SK-N-SH (cell line): Measurements from ENCODE around the gene UPF3A. TPM values are rescaled to one million over a fixed set of nuclear protein-coding genes. Genes with fewer than 3 reads are reported as not detected.
A peak's percentile ranks its signal among the peaks of the same experiment; 100 is the strongest.

Experiments
- CTCF ChIA-PET: fragments of 300-600, 350-600 bp; formaldehyde crosslinking; extraction: SDS; loops from one replicate; lab custom pipeline; 2021; lab: Yijun Ruan, JAX
- POLR2A ChIA-PET: fragments of 350-600 bp; sonication (Branson Sonifier 250); formaldehyde crosslinking; extraction: SDS; loops from one replicate; lab custom pipeline; 2020; ENCODE audit warnings: antibody characterized with exemption, inconsistent platforms; lab: Yijun Ruan, JAX
- DNase-seq: peaks from one replicate; pipeline ENCODE4 v3.0.0; 2012
- H2AFZ ChIP-seq: fragments of 200-600 bp; sonication (generic); 2 replicates; pipeline ENCODE4 v1.8.1; 2016; ENCODE audit warnings: antibody characterized with exemption, mild to moderate bottlenecking, low read depth
- H3F3A ChIP-seq: fragments of 200-600 bp; sonication (generic); replicated peaks from 2 replicates; pipeline ENCODE3; 2016; ENCODE audit warnings: antibody characterized with exemption, mild to moderate bottlenecking; ENCODE audit not compliant: insufficient read depth
- H3K27ac ChIP-seq, 2 experiments: fragments of 200-500 bp in 1 of 2; fragments of 200-600 bp in 1 of 2; sonication (Bioruptor generic) in 1 of 2; sonication (generic), shearing (Covaris generic) in 1 of 2; 2 replicates each; pipeline versions ENCODE4 v1.5.1 to v1.6.1; 2014 to 2016; ENCODE audit warnings: low read depth in 2 of 2, inconsistent platforms in 1 of 2, low read length in 1 of 2, mild to moderate bottlenecking in 1 of 2, mixed read lengths in 1 of 2
- H3K27me3 ChIP-seq: fragments of 200-600 bp; sonication (generic), shearing (Covaris generic); 2 replicates; pipeline ENCODE4 v1.6.1; 2016; ENCODE audit warnings: mixed run types; ENCODE audit not compliant: insufficient read depth
- H3K36me3 ChIP-seq, 2 experiments: fragments of 200-500 bp in 1 of 2; fragments of 200-600 bp in 1 of 2; sonication (Bioruptor generic) in 1 of 2; sonication (generic) in 1 of 2; replicated peaks in 1 of 2; 2 replicates each; pipeline versions ENCODE3 to v1.5.1; 2014 to 2016; ENCODE audit warnings: low read length in 1 of 2, mild to moderate bottlenecking in 1 of 2; ENCODE audit not compliant: insufficient read depth in 2 of 2, control insufficient read depth in 1 of 2
- H3K4me1 ChIP-seq, 2 experiments: fragments of 200-500 bp in 1 of 2; fragments of 200-600 bp in 1 of 2; sonication (Bioruptor generic) in 1 of 2; sonication (generic), shearing (Covaris generic) in 1 of 2; 2 replicates each; pipeline versions ENCODE4 v1.5.1 to v1.6.1; 2014 to 2016; ENCODE audit warnings: low read depth in 1 of 2, low read length in 1 of 2, mixed run types in 1 of 2; ENCODE audit not compliant: insufficient read depth in 2 of 2, control insufficient read depth in 1 of 2
- H3K4me2 ChIP-seq: fragments of 200-600 bp; sonication (generic), shearing (Covaris generic); 2 replicates; pipeline ENCODE4 v1.6.1; 2017; ENCODE audit warnings: mixed run types
- H3K4me3 ChIP-seq, 2 experiments: fragments of 200-500 bp in 1 of 2; fragments of 200-600 bp in 1 of 2; sonication (Bioruptor generic) in 1 of 2; sonication (generic), shearing (Covaris generic) in 1 of 2; 2 replicates each; pipeline versions ENCODE4 v1.5.1 to v1.8.1; 2014 to 2016; ENCODE audit warnings: low read depth in 2 of 2, inconsistent platforms in 1 of 2, low read length in 1 of 2, mild to moderate bottlenecking in 1 of 2, mixed read lengths in 1 of 2, moderate library complexity in 1 of 2
- H3K79me2 ChIP-seq: fragments of 200-600 bp; sonication (generic); 2 replicates; pipeline ENCODE4 v1.8.1; 2017; ENCODE audit warnings: mild to moderate bottlenecking; ENCODE audit not compliant: insufficient read depth
- H3K9ac ChIP-seq: fragments of 200-600 bp; sonication (generic); 2 replicates; pipeline ENCODE4 v1.6.1; 2017; ENCODE audit warnings: mixed run types
- H3K9me2 ChIP-seq: fragments of 200-600 bp; sonication (generic); 2 replicates; pipeline ENCODE4 v1.6.1; 2017; ENCODE audit warnings: mixed run types
- H3K9me3 ChIP-seq: fragments of 200-600 bp; sonication (generic); 2 replicates; pipeline ENCODE4 v1.6.1; 2017; ENCODE audit warnings: mixed run types, mild to moderate bottlenecking, moderate library complexity
- H4K20me1 ChIP-seq: fragments of 200-600 bp; sonication (generic); 2 replicates; pipeline ENCODE4 v1.6.1; 2017; ENCODE audit warnings: mild to moderate bottlenecking, mixed run types; ENCODE audit not compliant: insufficient read depth
- CTCF ChIP-seq: fragments of 200-600 bp; sonication (generic); IDR thresholded peaks from 2 replicates; pipeline ENCODE4 v1.6.1; 2017; ENCODE audit warnings: antibody characterized with exemption, mild to moderate bottlenecking, moderate library complexity
- EP300 ChIP-seq, 2 experiments: IDR thresholded peaks; 2 replicates each; pipeline versions ENCODE4 v1.4.0 to v1.6.1; 2012; ENCODE audit warnings: borderline replicate concordance in 1 of 2, low read depth in 1 of 2, low read length in 1 of 2
- FOSL2 ChIP-seq: IDR thresholded peaks from 2 replicates; pipeline ENCODE4 v1.4.0; 2012; ENCODE audit warnings: low read depth, mild to moderate bottlenecking, moderate library complexity, borderline replicate concordance
- FOXM1 ChIP-seq: IDR thresholded peaks from 2 replicates; pipeline ENCODE4 v1.4.0; 2012; ENCODE audit warnings: low read depth, mild to moderate bottlenecking
- GABPA ChIP-seq: IDR thresholded peaks from 2 replicates; pipeline ENCODE4 v1.4.0; 2012; ENCODE audit warnings: low read depth, mild to moderate bottlenecking
- JUND ChIP-seq: IDR thresholded peaks from 2 replicates; pipeline ENCODE4 v1.4.0; 2012
- MAX ChIP-seq: IDR thresholded peaks from 2 replicates; pipeline ENCODE4 v1.4.0; 2012; ENCODE audit warnings: low read depth
- MXI1 ChIP-seq: IDR thresholded peaks from 2 replicates; pipeline ENCODE4 v1.6.1; 2012; ENCODE audit warnings: mild to moderate bottlenecking, low read depth, low read length, improper control_type of control experiment
- NRF1 ChIP-seq: IDR thresholded peaks from 2 replicates; pipeline ENCODE4 v1.6.1; 2012; ENCODE audit warnings: low read depth, mild to moderate bottlenecking, low read length
- POLR2AphosphoS5 ChIP-seq: IDR thresholded peaks from 2 replicates; pipeline ENCODE4 v1.6.1; 2012; ENCODE audit warnings: low read depth, low read length
- RAD21 ChIP-seq: IDR thresholded peaks from 2 replicates; pipeline ENCODE4 v1.6.1; 2012; ENCODE audit warnings: mild to moderate bottlenecking, low read length
- SMC3 ChIP-seq: IDR thresholded peaks from 2 replicates; pipeline ENCODE4 v1.6.1; 2012; ENCODE audit warnings: low read depth, low read length, improper control_type of control experiment
- TAF1 ChIP-seq: IDR thresholded peaks from 2 replicates; pipeline ENCODE4 v1.6.1; 2012; ENCODE audit warnings: low read depth, mild to moderate bottlenecking, low read length, moderate library complexity, borderline replicate concordance
- WGBS: methylation state at CpG from one replicate; pipeline ENCODE4 v1.1.6; 2017; ENCODE audit warnings: low lambda C conversion rate; 5-methylcytosine and 5-hydroxymethylcytosine counted together
- polyA plus RNA-seq, 3 experiments: library from polyadenylated mRNA; depleted of rRNA; stranded (reverse); fragments of >200 nt; gene quantifications; 2 replicates each; pipeline ENCODE4 v1.2.3, GENCODE V29; 2012
- TF ChIP-seq, protein P1 (sequence below): IDR thresholded peaks from 2 replicates; pipeline ENCODE4; 2012
- TF ChIP-seq, protein P2 (sequence below): IDR thresholded peaks from 2 replicates; pipeline ENCODE4 v1.6.1; 2012; ENCODE audit warnings: mild to moderate bottlenecking, low read depth, low read length, moderate library complexity

UPF3A gene
- polyA plus RNA-seq, 1 of the 3 experiments (the other 2 are of a cell fraction): 63.2 TPM

- POLR2A ChIA-PET: no interaction called here
- H3K27ac ChIP-seq: peak overlapping the region in 1 of 2 experiments; percentile 62; a peak in 2 of 4 replicates
Measured at GRCh38 chr13:114234266-114234644, 47.1 kb upstream of the UPF3A start.

DNA sequence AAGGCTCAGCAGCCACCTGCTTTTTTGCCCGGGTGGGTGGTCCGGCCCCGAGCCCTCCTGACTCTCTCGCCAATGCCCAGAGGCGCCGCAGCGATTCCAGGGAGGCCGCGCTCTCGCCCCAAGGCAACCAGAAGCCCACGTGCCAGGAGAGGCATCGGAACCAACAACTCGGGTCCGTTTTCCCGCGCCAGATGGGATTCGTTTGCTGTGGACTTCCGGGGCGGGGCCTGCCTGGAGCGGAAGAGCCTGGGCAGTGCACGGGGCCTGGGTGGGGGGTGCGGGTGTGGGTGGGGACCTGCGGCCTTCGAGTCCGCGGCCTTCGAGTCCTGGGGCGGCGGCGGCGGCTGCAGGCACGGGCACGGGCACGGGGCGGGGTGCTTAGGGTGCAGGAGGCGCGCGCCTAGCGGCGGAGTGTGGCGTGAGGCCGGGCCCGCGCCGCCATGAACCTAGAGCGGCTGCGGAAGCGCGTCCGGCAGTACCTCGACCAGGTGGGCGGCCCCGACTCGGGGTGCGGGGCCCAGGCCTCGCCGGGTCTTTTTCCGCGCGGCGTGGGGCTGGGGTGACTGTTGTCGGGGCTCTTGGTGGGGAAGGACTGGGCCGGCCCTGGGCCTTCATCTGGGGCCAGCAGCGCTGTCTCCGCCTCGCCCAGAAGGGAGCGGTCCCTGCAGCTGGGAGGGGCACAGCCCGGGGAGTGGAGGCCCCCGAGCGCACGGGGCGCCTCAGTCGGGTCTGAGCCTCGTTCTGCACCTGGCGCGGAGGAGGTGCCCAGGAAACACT is 46.6 kb upstream of the UPF3A start, which contains the start of gene CDC16:
TSS of gene CDC16 (plus strand) at position 253 of the 777 bp plus-strand sequence. CDS start at position 441, 188 bp downstream.
- Histone ChIP-seq H4K20me1 (no peaks in the 10 kb centered on the region), H3K4me1 (peaks cover 0 to 5% of the 10 kb centered on the region in 2 experiments; a peak in 3 of 4 replicates), H3K9me2 (no peaks in the 10 kb centered on the region), H3K36me3 (peaks cover 22 to 28% of the 10 kb centered on the region in 2 experiments), H3K4me3 (peak within 1 kb of the TSS; percentile 87 to 94), H3K27ac (peak within 1 kb of the TSS; percentile 64 to 79; a peak in 3 of 4 replicates), H3K79me2 (peaks cover 34% of the 10 kb centered on the region), H2AFZ (peak within 1 kb of the TSS; percentile 97), H3K9ac (peak within 1 kb of the TSS; percentile 87), H3K4me2 (peak within 1 kb of the TSS; percentile 85), H3K27me3 (no peaks in the 10 kb centered on the region), H3F3A (no peaks in the 10 kb centered on the region), H3K9me3 (no peaks in the 10 kb centered on the region; the same call in 1 of the 2 replicates)
- POLR2A ChIA-PET: no interaction called here
- WGBS: 2% methylated on average over 24 of the region's 76 CpGs
- CTCF ChIA-PET: no interaction called here
- peak; percentile 99 for DNase-seq
- TF ChIP-seq MAX (peak; percentile 100), JUND (no peak), MXI1 (peak; percentile 52; the same call in 1 of the 2 replicates), GABPA (peak; percentile 91), FOXM1 (no peak), POLR2AphosphoS5 (peak; percentile 28), NRF1 (no peak), SMC3 (no peak), TAF1 (peak; percentile 67; the same call in 1 of the 2 replicates), CTCF (0 out of 2 replicates have a peak, but pooled peaks have one; percentile 14), EP300 (IDR thresholded peaks at IDR 0.05; ENCODE audit: borderline replicate concordance in 1 of 2, low read depth in 1 of 2, low read length in 1 of 2) (no peak)
- TF ChIP-seq, protein P1, sequence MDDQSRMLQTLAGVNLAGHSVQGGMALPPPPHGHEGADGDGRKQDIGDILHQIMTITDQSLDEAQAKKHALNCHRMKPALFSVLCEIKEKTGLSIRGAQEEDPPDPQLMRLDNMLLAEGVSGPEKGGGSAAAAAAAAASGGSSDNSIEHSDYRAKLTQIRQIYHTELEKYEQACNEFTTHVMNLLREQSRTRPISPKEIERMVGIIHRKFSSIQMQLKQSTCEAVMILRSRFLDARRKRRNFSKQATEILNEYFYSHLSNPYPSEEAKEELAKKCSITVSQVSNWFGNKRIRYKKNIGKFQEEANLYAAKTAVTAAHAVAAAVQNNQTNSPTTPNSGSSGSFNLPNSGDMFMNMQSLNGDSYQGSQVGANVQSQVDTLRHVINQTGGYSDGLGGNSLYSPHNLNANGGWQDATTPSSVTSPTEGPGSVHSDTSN: no peak
- TF ChIP-seq, protein P2, sequence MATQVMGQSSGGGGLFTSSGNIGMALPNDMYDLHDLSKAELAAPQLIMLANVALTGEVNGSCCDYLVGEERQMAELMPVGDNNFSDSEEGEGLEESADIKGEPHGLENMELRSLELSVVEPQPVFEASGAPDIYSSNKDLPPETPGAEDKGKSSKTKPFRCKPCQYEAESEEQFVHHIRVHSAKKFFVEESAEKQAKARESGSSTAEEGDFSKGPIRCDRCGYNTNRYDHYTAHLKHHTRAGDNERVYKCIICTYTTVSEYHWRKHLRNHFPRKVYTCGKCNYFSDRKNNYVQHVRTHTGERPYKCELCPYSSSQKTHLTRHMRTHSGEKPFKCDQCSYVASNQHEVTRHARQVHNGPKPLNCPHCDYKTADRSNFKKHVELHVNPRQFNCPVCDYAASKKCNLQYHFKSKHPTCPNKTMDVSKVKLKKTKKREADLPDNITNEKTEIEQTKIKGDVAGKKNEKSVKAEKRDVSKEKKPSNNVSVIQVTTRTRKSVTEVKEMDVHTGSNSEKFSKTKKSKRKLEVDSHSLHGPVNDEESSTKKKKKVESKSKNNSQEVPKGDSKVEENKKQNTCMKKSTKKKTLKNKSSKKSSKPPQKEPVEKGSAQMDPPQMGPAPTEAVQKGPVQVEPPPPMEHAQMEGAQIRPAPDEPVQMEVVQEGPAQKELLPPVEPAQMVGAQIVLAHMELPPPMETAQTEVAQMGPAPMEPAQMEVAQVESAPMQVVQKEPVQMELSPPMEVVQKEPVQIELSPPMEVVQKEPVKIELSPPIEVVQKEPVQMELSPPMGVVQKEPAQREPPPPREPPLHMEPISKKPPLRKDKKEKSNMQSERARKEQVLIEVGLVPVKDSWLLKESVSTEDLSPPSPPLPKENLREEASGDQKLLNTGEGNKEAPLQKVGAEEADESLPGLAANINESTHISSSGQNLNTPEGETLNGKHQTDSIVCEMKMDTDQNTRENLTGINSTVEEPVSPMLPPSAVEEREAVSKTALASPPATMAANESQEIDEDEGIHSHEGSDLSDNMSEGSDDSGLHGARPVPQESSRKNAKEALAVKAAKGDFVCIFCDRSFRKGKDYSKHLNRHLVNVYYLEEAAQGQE: no peak

More at GRCh38 chr13:114234266-114234644, 47.1 kb upstream of the UPF3A start:
- peak overlapping the region; percentile 85; the same call in 1 of the 2 replicates for H3K4me2 ChIP-seq
- H3F3A ChIP-seq: no peaks in the 10 kb centered on the region
- no peaks in the 10 kb centered on the region; the same call in 1 of the 2 replicates for H3K27me3 ChIP-seq
- H3K4me1 ChIP-seq: peaks cover 0 to 5% of the 10 kb centered on the region in 2 experiments; a peak in 3 of 4 replicates
- H3K9ac ChIP-seq: peak overlapping the region; percentile 87; the same call in 1 of the 2 replicates
- CTCF ChIA-PET: no interaction called here
- H3K9me2 ChIP-seq: no peaks in the 10 kb centered on the region
- no peak for TF ChIP-seq FOSL2
- no peak for TF ChIP-seq NRF1
- TF ChIP-seq GABPA: no peak
- no peak for TF ChIP-seq RAD21
- TF ChIP-seq, protein P1: no peak
- H2AFZ ChIP-seq: peak overlapping the region; percentile 97
- H3K36me3 ChIP-seq: peaks cover 16 to 23% of the 10 kb centered on the region in 2 experiments
- peaks cover 34% of the 10 kb centered on the region for H3K79me2 ChIP-seq
- WGBS: 77% methylated on average over 4 of the region's 4 CpGs
- no peaks in the 10 kb centered on the region for H4K20me1 ChIP-seq
- DNase-seq: no peak
- H3K9me3 ChIP-seq: no peaks in the 10 kb centered on the region; the same call in 1 of the 2 replicates
- peak overlapping the region; percentile 87 to 94 for H3K4me3 ChIP-seq
